Left lung (tissue), 10 donors: ENCODE data around the gene PDE6D. TPM values are rescaled to one million over a fixed set of nuclear protein-coding genes. Genes with fewer than 3 reads are reported as not detected.

Experiments
- ATAC-seq: fragments of 200-7000 bp; cut with Tn5 transposase; one replicate; pipeline ENCODE4 v1.9.1; 2020; ENCODE audit warnings: moderate library complexity
- DNase-seq, 4 donors: peaks; one replicate each; pipeline ENCODE4 v3.0.0-alpha.2; 2013 to 2020
- H3K27ac ChIP-seq, 2 donors: fragments of 200-600 bp; sonication (generic) in 1 of 2; one replicate each; pipeline versions ENCODE4 v1.5.0 to v1.8.0; 2020 to 2021
- H3K27me3 ChIP-seq, 2 donors: fragments of 200-600 bp; sonication (generic) in 1 of 2; one replicate each; pipeline versions ENCODE4 v1.5.0 to v1.8.0; 2020 to 2021
- H3K36me3 ChIP-seq, 2 donors: fragments of 200-600 bp; sonication (generic) in 1 of 2; one replicate each; pipeline versions ENCODE4 v1.5.0 to v1.8.0; 2020 to 2021
- H3K4me1 ChIP-seq, 2 donors: fragments of 200-600 bp; one replicate each; pipeline ENCODE4 v1.8.0; 2021
- H3K4me3 ChIP-seq, 2 donors: fragments of 200-600 bp; sonication (generic) in 1 of 2; one replicate each; pipeline versions ENCODE4 v1.5.0 to v1.8.0; 2020 to 2021; ENCODE audit warnings: mild to moderate bottlenecking in 1 of 2
- H3K9me3 ChIP-seq, 2 donors: fragments of 200-600 bp; sonication (generic) in 1 of 2; one replicate each; pipeline versions ENCODE4 v1.5.0 to v1.8.0; 2020 to 2021
- intact Hi-C, 2 donors: fragments of 100-400 bp; cut with DNase I; formaldehyde crosslinking; loops; one replicate each; pipeline versions ENCODE4 v1.11.2 to v1.14.2; 2022
- polyA plus RNA-seq, 6 donors: library from polyadenylated mRNA; unstranded; fragments of 120-200 nt; gene quantifications; one replicate each; pipeline ENCODE4 v1.2.1, GENCODE V29; 2013; ENCODE audit not compliant: insufficient read length in 6 of 6
- total RNA-seq, 2 donors: library from RNA; stranded (reverse); fragmentation: NEBNext Ultra II Directional; extraction: Animal tissue kit (Norgen Biotek cat#: 25700); gene quantifications; one replicate each; pipeline ENCODE4 v1.2.1, GENCODE V29; 2021
- TF ChIP-seq, protein P1 (sequence below), 2 donors: fragments of 200-600 bp; sonication (generic) in 1 of 2; IDR thresholded peaks; one replicate each; pipeline versions ENCODE4 v1.5.0 to v1.8.0; 2021; ENCODE audit warnings: antibody characterized with exemption in 2 of 2
- donor health status: DM: no; HTN: yes; CAD: no.
- donor health status: DM: no; HTN: no; CAD: no.

The PDE6D gene
- total and polyA plus RNA-seq, 8 donors, result 19.7 to 27.9 (median 23.4) TPM

GRCh38 chr2:231743376-231744116 is 37.5 kb downstream of the PDE6D start:
- Histone ChIP-seq H3K4me1 (no peaks in the 10 kb centered on the region), H3K36me3 (peaks cover 0 to 4% of the 10 kb centered on the region in 2 donors), H3K27ac (no peak overlapping the region), H3K4me3 (no peak overlapping the region), H3K9me3 (no peaks in the 10 kb centered on the region), H3K27me3 (no peaks in the 10 kb centered on the region)
- no peak for ATAC-seq
- no peak for DNase-seq
- TF ChIP-seq, protein P1, sequence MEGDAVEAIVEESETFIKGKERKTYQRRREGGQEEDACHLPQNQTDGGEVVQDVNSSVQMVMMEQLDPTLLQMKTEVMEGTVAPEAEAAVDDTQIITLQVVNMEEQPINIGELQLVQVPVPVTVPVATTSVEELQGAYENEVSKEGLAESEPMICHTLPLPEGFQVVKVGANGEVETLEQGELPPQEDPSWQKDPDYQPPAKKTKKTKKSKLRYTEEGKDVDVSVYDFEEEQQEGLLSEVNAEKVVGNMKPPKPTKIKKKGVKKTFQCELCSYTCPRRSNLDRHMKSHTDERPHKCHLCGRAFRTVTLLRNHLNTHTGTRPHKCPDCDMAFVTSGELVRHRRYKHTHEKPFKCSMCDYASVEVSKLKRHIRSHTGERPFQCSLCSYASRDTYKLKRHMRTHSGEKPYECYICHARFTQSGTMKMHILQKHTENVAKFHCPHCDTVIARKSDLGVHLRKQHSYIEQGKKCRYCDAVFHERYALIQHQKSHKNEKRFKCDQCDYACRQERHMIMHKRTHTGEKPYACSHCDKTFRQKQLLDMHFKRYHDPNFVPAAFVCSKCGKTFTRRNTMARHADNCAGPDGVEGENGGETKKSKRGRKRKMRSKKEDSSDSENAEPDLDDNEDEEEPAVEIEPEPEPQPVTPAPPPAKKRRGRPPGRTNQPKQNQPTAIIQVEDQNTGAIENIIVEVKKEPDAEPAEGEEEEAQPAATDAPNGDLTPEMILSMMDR (IDR thresholded peaks at IDR 0.05), result no peak
- intact Hi-C loops, result no loop called here

DNA sequence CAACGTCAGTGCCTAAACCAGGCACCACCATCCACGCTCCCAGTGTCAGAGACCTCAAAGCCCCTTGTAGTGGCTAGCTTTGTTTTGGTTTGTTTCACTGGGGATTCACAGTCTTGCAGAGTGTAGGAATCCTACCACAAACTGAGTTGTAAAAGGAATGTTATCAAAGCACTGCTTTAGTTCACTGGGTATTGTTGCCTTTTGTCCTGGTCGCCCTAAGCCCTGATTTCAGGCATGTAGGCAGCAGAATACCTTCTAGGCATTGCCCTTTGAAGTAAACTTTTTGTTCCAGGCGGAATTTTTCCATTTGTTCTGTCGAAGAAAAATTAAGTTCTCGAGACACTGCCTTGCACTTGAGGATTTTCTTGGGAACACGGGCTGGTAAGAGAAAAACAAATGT is 43.3 kb downstream of the PDE6D start:
- TF ChIP-seq, protein P1 (IDR thresholded peaks at IDR 0.05), result no peak
- H3K4me1 ChIP-seq, result no peaks in the 10 kb centered on the region
- peaks cover 0 to 34% of the 10 kb centered on the region in 2 donors for H3K36me3 ChIP-seq
- ATAC-seq (no peak), DNase-seq (no peak)
- no peak overlapping the region for H3K4me3 ChIP-seq
- intact Hi-C loops, result no loop called here
- H3K9me3 ChIP-seq, result no peaks in the 10 kb centered on the region
- H3K27ac ChIP-seq, result no peak overlapping the region
- H3K27me3 ChIP-seq, result no peaks in the 10 kb centered on the region

DNA sequence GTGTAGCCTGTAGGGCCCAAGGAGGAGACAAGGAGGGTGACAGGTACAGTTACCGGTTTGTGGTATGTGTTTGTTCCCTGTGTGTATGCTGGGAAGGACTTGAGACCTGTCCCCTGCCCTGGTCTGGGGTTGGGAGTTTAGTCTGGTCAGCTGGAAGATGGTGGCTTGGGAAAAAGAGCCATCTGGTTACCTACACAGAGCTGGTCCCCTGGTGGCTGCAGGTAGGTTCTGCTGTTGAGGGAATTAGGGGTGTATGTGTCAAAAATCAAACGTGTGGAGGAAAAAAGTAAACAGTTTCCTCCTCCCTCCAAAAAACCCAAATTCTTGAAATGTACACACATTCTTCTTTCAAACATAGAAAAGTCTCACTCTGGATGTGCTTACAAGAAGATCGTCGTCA is 48.5 kb downstream of the PDE6D start:
- Histone ChIP-seq H3K36me3 (peaks cover 0 to 39% of the 10 kb centered on the region in 2 donors), H3K27ac (no peak overlapping the region), H3K4me1 (no peaks in the 10 kb centered on the region), H3K4me3 (no peak overlapping the region), H3K27me3 (no peaks in the 10 kb centered on the region), H3K9me3 (no peaks in the 10 kb centered on the region)
- intact Hi-C loops, result no loop called here
- TF ChIP-seq, protein P1 (IDR thresholded peaks at IDR 0.05), result no peak
- ATAC-seq, result no peak
- DNase-seq, result no peak

GRCh38 chr2:231727621-231728020 is 53.5 kb downstream of the PDE6D start:
- no peak overlapping the region for H3K4me3 ChIP-seq
- H3K27me3 ChIP-seq, result no peaks in the 10 kb centered on the region
- peaks cover 0 to 16% of the 10 kb centered on the region in 2 donors for H3K36me3 ChIP-seq
- no peaks in the 10 kb centered on the region for H3K4me1 ChIP-seq
- H3K27ac ChIP-seq, result no peak overlapping the region
- DNase-seq (no peak), ATAC-seq (no peak)
- TF ChIP-seq, protein P1 (IDR thresholded peaks at IDR 0.05), result no peak
- intact Hi-C loops, result no loop called here
- no peaks in the 10 kb centered on the region for H3K9me3 ChIP-seq

GRCh38 chr2:231726276-231726675 is 54.8 kb downstream of the PDE6D start:
- H3K36me3 ChIP-seq, result peaks cover 0 to 2% of the 10 kb centered on the region in 2 donors
- no peak overlapping the region for H3K27ac ChIP-seq
- intact Hi-C loops, result no loop called here

More at GRCh38 chr2:231726276-231726675, 54.8 kb downstream of the PDE6D start:
- H3K27me3 ChIP-seq, result no peaks in the 10 kb centered on the region
- H3K4me3 ChIP-seq, result no peak overlapping the region
- DNase-seq (no peak), ATAC-seq (no peak)
- TF ChIP-seq, protein P1 (IDR thresholded peaks at IDR 0.05), result no peak
- no peaks in the 10 kb centered on the region for H3K4me1 ChIP-seq
- H3K9me3 ChIP-seq, result no peaks in the 10 kb centered on the region
